GM12892 (cell line): ENCODE data around the gene MRPS34.

Source experiments
- POLR2AphosphoS5 ChIP-seq: IDR thresholded peaks from 2 replicates; pipeline ENCODE4 v1.6.1; 2011; ENCODE audit warnings: low read depth, low read length, control low read depth
- TAF1 ChIP-seq: IDR thresholded peaks from 2 replicates; pipeline ENCODE4 v1.6.1; 2011; ENCODE audit warnings: low read depth, mild to moderate bottlenecking, control low read depth, low read length, borderline replicate concordance

GRCh38 chr16:1740781-1741490, 32.0 kb downstream of the MRPS34 start:
- TF ChIP-seq TAF1 (no peak), POLR2AphosphoS5 (no peak)
